Urothelium cell line (cell line): ENCODE results near the gene VIPAS39.

Source experiments
- DNase-seq: peaks from one replicate; pipeline ENCODE4 v3.0.0; 2011; ENCODE audit warnings: low spot score, mixed read lengths
- FAIRE-seq: peaks from 2 replicates; lab custom pipeline; 2011; peaks lifted over from hg19 to GRCh38; lab: Jason Lieb, UNC

VIPAS39 gene

GRCh38 chr14:77457522-77458248 is at the start of gene VIPAS39, which contains the start of gene AHSA1:
Gene VIPAS39 (minus strand): TSS chr14:77457601. CDS start chr14:77454102, 3,499 bp downstream.
Gene AHSA1 (plus strand): TSS chr14:77458093. CDS start chr14:77458190, 97 bp downstream.
- FAIRE-seq (peak; percentile 87), DNase-seq (peak; percentile 95)

GRCh38 chr14:77505031-77505430 is 47.6 kb upstream of the VIPAS39 start:
- DNase-seq (no peak), FAIRE-seq (no peak)

- FAIRE-seq (no peak), DNase-seq (no peak)
Measured at GRCh38 chr14:77503138-77503537, 45.7 kb upstream of the VIPAS39 start.

- no peak for FAIRE-seq
Measured at GRCh38 chr14:77502109-77502782, 44.8 kb upstream of the VIPAS39 start.

GRCh38 chr14:77498984-77499527 is 41.7 kb upstream of the VIPAS39 start:
- FAIRE-seq (no peak), DNase-seq (no peak)

More at GRCh38 chr14:77502109-77502782, 44.8 kb upstream of the VIPAS39 start:
- DNase-seq = no peak

GRCh38 chr14:77498120-77498979 is 40.9 kb upstream of the VIPAS39 start, which contains the start of gene ISM2:
Gene ISM2 (minus strand): TSS chr14:77498816. CDS start chr14:77498793, 23 bp downstream.
- DNase-seq = peak; percentile 77
- FAIRE-seq = peak; percentile 63

GRCh38 chr14:77495334-77495733 is 37.9 kb upstream of the VIPAS39 start:
- no peak for DNase-seq
- FAIRE-seq = peak; percentile 20

GRCh38 chr14:77491056-77491455 is 33.7 kb upstream of the VIPAS39 start:
- FAIRE-seq (no peak), DNase-seq (no peak)

- FAIRE-seq (no peak), DNase-seq (no peak)
Measured at GRCh38 chr14:77490347-77490986, 33.1 kb upstream of the VIPAS39 start.

- no peak for FAIRE-seq
Measured at GRCh38 chr14:77489041-77489440, 31.6 kb upstream of the VIPAS39 start.

GRCh38 chr14:77488558-77488957 is 31.2 kb upstream of the VIPAS39 start:
- DNase-seq = no peak
- no peak for FAIRE-seq

More at GRCh38 chr14:77489041-77489440, 31.6 kb upstream of the VIPAS39 start:
- DNase-seq = no peak

GRCh38 chr14:77485901-77486678 is 28.7 kb upstream of the VIPAS39 start:
- DNase-seq (no peak), FAIRE-seq (no peak)

GRCh38 chr14:77485256-77485655 is 27.9 kb upstream of the VIPAS39 start:
- DNase-seq (no peak), FAIRE-seq (no peak)

GRCh38 chr14:77482422-77482821 is 25.0 kb upstream of the VIPAS39 start:
- FAIRE-seq (no peak), DNase-seq (no peak)

GRCh38 chr14:77478796-77479195 is 21.4 kb upstream of the VIPAS39 start:
- DNase-seq = no peak
- no peak for FAIRE-seq

- no peak for FAIRE-seq
Measured at GRCh38 chr14:77478029-77478428, 20.6 kb upstream of the VIPAS39 start.

GRCh38 chr14:77475432-77476115 is 18.2 kb upstream of the VIPAS39 start:
- DNase-seq (no peak), FAIRE-seq (no peak)

More at GRCh38 chr14:77478029-77478428, 20.6 kb upstream of the VIPAS39 start:
- DNase-seq = no peak

GRCh38 chr14:77474479-77475177 is 17.2 kb upstream of the VIPAS39 start:
- DNase-seq (no peak), FAIRE-seq (no peak)
